ENCODE measurements around the gene LTB4R. TPM values are rescaled to one million over a fixed set of nuclear protein-coding genes. Genes with fewer than 3 reads are reported as not detected.

The LTB4R gene
- total RNA-seq, 1 experiment from 2014 or later: 9.4 TPM

DNA sequence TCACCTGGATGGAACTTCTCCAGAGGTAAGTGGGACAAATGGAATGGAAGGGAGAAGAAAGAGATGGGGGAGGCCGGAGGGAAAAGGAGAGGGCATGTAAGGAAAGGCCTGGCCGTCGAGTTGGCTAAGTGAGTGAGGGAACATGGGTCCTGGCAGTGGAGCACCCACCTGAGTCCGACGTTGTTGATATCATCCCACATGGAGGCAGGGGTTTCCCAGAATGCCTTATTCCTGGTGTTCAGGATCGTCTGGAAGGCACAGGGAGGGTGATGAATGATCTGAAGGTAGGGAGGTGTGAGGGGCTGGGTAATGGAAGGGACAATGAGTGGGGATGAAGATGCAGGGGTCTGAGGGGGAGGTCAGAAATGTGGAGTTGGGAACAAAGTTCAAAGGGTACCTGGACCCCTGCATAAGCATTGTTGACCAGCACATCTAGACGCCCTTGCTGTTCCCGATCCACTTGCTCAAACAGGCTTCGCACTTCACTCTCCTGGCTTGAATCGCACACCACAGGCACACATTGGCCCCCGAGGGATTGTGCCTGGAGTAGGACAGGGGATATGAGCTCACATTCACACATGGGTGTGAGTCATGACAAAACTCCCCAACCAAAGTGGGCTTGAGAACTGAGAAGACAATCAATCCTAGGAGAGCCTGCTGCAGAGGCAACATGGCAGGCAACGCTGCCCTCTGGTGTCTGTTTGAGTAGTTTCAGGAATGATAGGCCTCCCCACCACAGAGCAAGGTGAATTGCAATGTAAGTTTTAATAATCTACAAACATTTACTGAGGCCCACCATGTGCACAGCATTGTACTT lies 14.8 kb upstream of the LTB4R start:
- Mint-ChIP-seq H3K27ac (no peak overlapping the region; the same call in 1 of the 2 replicates), H3K4me3 (no peak overlapping the region), H3K27me3 (ENCODE audit: low read depth) (0 out of 2 replicates have a peak, but pooled peaks cover 3% of the 10 kb centered on the region), H3K36me3 (peaks cover 2% of the 10 kb centered on the region), H3K9me3 (no peaks in the 10 kb centered on the region), H3K4me1 (peaks cover 19% of the 10 kb centered on the region)
- ATAC-seq: peak; percentile 56
- peak; percentile 54 for DNase-seq (ENCODE audit: low spot score)
- TF ChIP-seq CTCF (IDR thresholded peaks at IDR 0.05): peak; percentile 49; the same call in 1 of the 2 replicates
- no peak for TF ChIP-seq GRHL2 (CRISPR knock-in tag; IDR thresholded peaks at IDR 0.05; ENCODE audit: insufficient replicate concordance, severe bottlenecking)
- POLR2A ChIA-PET: interaction anchor here (0.6 to 3.6 kb wide), 4 partner anchors 25 to 101 kb away, joined by 3 to 13 read pairs (median 3); partner anchors contain the start of genes CHMP4A, RABGGTA, TINF2 and TM9SF1
- CTCF ChIA-PET: interaction anchor here (0.8 to 8.2 kb wide), 20 partner anchors 8 to 245 kb away, joined by 3 to 165 read pairs (median 13); partner anchors contain the start of genes CARMIL3, CIDEB, LTB4R and LTB4R2

DNA sequence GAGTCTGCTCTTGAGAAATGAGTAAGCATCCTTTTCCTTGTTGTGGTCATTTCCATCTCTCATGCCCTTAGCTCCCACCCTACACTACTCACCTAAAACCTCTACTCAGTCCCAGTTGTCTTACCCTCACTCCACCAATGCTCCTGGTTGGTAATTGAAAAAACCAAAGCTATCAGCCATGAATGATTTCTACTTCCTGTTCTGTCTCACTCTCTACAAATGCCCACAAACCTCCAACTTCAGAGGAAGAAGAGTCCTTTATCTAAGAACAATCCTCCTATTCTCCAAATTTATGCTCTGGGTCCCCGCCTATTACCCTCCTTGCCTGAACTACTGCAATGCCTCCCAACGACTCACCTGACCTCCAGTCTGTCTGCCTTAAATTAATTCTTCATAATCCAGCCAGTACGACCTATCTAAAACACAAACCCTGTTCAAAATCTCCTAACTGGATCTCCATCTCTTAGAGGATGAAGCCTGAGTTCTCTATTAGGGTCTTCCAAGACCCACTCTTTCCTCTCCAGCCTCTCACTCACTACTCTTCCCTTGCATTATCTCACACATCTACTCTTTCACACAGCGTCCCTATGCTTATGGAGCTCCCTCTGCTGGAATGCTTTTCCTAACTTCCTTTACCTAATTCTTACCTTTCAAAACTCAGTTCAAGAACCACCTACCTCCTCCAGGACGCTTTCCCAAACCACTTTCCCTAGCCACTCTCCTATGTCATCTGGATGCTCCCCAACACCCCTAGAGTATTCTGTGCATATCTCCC lies 13.9 kb upstream of the LTB4R start:
- Mint-ChIP-seq H3K4me1 (peaks cover 19% of the 10 kb centered on the region), H3K27me3 (ENCODE audit: low read depth) (0 out of 2 replicates have a peak, but pooled peaks cover 3% of the 10 kb centered on the region), H3K36me3 (peaks cover 11% of the 10 kb centered on the region), H3K27ac (peak overlapping the region; percentile 83), H3K4me3 (no peak overlapping the region; the same call in 1 of the 2 replicates), H3K9me3 (no peaks in the 10 kb centered on the region)
- TF ChIP-seq ESRRA (CRISPR knock-in tag; IDR thresholded peaks at IDR 0.05; ENCODE audit: borderline replicate concordance) (no peak), ZMAT4 (CRISPR knock-in tag; IDR thresholded peaks at IDR 0.05) (no peak), CREB1 (CRISPR knock-in tag; IDR thresholded peaks at IDR 0.05) (no peak), E2F5 (CRISPR knock-in tag; IDR thresholded peaks at IDR 0.05) (no peak), ATF1 (CRISPR knock-in tag; IDR thresholded peaks at IDR 0.05) (no peak)
- TF ChIP-seq, protein P1, sequence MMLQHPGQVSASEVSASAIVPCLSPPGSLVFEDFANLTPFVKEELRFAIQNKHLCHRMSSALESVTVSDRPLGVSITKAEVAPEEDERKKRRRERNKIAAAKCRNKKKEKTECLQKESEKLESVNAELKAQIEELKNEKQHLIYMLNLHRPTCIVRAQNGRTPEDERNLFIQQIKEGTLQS (CRISPR knock-in tag; conservative IDR thresholded peaks at IDR 0.05): no peak
- TF ChIP-seq, protein P2, sequence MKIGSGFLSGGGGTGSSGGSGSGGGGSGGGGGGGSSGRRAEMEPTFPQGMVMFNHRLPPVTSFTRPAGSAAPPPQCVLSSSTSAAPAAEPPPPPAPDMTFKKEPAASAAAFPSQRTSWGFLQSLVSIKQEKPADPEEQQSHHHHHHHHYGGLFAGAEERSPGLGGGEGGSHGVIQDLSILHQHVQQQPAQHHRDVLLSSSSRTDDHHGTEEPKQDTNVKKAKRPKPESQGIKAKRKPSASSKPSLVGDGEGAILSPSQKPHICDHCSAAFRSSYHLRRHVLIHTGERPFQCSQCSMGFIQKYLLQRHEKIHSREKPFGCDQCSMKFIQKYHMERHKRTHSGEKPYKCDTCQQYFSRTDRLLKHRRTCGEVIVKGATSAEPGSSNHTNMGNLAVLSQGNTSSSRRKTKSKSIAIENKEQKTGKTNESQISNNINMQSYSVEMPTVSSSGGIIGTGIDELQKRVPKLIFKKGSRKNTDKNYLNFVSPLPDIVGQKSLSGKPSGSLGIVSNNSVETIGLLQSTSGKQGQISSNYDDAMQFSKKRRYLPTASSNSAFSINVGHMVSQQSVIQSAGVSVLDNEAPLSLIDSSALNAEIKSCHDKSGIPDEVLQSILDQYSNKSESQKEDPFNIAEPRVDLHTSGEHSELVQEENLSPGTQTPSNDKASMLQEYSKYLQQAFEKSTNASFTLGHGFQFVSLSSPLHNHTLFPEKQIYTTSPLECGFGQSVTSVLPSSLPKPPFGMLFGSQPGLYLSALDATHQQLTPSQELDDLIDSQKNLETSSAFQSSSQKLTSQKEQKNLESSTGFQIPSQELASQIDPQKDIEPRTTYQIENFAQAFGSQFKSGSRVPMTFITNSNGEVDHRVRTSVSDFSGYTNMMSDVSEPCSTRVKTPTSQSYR (CRISPR knock-in tag; IDR thresholded peaks at IDR 0.05): no peak
- DNase-seq (ENCODE audit: low spot score) (no peak), ATAC-seq (0 out of 2 replicates have a peak, but pooled peaks have one; percentile 13)
- POLR2A ChIA-PET: interaction anchor here (0.6 to 3.6 kb wide), 5 partner anchors 10 to 134 kb away, joined by 3 to 13 read pairs (median 3); partner anchors contain the start of genes CHMP4A, CIDEB, RABGGTA and TINF2
- CTCF ChIA-PET: interaction anchor here (0.6 to 8.2 kb wide), 30 partner anchors 9 to 246 kb away, joined by 3 to 165 read pairs (median 7); partner anchors contain the start of genes ADCY4, CARMIL3, CIDEB and EMC9

DNA sequence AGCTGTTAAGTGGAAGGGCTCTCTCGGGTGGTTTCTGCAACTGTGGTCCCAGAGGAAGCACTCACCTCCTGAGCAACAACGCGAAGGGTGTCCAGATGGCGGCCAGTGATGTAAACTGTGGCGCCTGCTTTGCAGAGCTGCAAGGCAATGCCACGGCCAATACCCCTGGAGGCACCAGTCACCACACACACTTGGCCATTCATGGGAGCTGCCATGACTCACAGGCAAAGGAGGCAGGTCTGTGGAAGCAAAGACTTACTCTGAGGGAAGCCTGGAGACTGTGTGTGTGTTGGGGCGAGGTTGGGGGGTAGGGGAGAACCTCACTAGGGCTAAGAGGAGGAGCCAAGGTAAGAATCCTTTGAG lies 12.4 kb upstream of the LTB4R start:
- ChIA-PET POLR2A (interaction anchor here (1.0 to 3.6 kb wide), 4 partner anchors 9 to 164 kb away, joined by 3 to 20 read pairs (median 10); partner anchors contain the start of genes CIDEB, RABGGTA and TINF2), CTCF (interaction anchor here (0.9 to 8.2 kb wide), 16 partner anchors 9 to 241 kb away, joined by 3 to 165 read pairs (median 12); partner anchors contain the start of genes CHMP4A, CIDEB, IRF9 and KHNYN)
- peaks cover 23% of the 10 kb centered on the region for H3K36me3 Mint-ChIP-seq
- TF ChIP-seq FOXJ3 (CRISPR knock-in tag; IDR thresholded peaks at IDR 0.05; ENCODE audit: borderline replicate concordance) (no peak), ZNF121 (CRISPR knock-in tag; IDR thresholded peaks at IDR 0.05) (0 out of 2 replicates have a peak, but pooled peaks have one; percentile 25)
- H3K4me3 Mint-ChIP-seq: peak overlapping the region; percentile 91
- ATAC-seq: no peak
- H3K27me3 Mint-ChIP-seq (ENCODE audit: low read depth): 0 out of 2 replicates have a peak, but pooled peaks cover 3% of the 10 kb centered on the region
- no peak for DNase-seq (ENCODE audit: low spot score)
- H3K4me1 Mint-ChIP-seq: peaks cover 19% of the 10 kb centered on the region
- H3K9me3 Mint-ChIP-seq: no peaks in the 10 kb centered on the region
- H3K27ac Mint-ChIP-seq: peak overlapping the region; percentile 89

All from WTC11 (cell line).